ENCODE measurements around the gene ZNF335. TPM values are rescaled to one million over a fixed set of nuclear protein-coding genes. Genes with fewer than 3 reads are reported as not detected.
"Not testable (repeated sequence)": the region's sequence is repeated elsewhere in the genome, so short reads cannot be mapped to it uniquely, and the experiment has no call there.

The ZNF335 gene
- total and polyA plus RNA-seq, 8 donors = 7.4 to 27.4 (median 8.8) TPM

DNA sequence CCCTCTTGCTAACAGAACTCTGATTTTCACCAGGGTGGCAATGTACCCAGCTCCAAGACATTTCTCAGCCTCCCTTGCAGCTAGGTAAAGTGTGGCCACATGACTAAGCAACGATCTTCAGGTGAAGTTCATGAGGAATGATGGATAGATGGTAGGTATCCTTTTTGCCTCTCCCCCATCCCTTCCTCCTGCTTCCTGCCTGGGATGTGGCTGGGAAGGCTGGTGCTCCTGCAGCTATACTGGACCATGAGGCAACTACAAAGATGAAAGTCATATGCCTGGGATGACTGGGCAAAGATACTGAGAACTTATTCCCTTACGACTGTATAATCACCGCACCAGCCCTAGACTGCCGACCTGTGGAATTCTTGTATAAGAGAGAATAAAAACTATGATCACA, 13.4 kb downstream of the ZNF335 start:
- FAIRE-seq (no peak), ATAC-seq (no peak), DNase-seq (no peak)
- Histone ChIP-seq H3K27me3 (no peaks in the 10 kb centered on the region), H3K9me3 (no peaks in the 10 kb centered on the region), H3K4me3 (no peak overlapping the region), H3K27ac (no peak overlapping the region), H3K36me3 (peaks cover 0 to 58% (median 41%) of the 10 kb centered on the region in 3 donors), H3K4me1 (no peaks in the 10 kb centered on the region)
- intact Hi-C loops (cut with DNase I) = no loop called here
- WGBS, 2 donors = 97 to 98% methylated on average over 4 of the region's 4 CpGs
- TF ChIP-seq, protein P1, sequence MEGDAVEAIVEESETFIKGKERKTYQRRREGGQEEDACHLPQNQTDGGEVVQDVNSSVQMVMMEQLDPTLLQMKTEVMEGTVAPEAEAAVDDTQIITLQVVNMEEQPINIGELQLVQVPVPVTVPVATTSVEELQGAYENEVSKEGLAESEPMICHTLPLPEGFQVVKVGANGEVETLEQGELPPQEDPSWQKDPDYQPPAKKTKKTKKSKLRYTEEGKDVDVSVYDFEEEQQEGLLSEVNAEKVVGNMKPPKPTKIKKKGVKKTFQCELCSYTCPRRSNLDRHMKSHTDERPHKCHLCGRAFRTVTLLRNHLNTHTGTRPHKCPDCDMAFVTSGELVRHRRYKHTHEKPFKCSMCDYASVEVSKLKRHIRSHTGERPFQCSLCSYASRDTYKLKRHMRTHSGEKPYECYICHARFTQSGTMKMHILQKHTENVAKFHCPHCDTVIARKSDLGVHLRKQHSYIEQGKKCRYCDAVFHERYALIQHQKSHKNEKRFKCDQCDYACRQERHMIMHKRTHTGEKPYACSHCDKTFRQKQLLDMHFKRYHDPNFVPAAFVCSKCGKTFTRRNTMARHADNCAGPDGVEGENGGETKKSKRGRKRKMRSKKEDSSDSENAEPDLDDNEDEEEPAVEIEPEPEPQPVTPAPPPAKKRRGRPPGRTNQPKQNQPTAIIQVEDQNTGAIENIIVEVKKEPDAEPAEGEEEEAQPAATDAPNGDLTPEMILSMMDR (IDR thresholded peaks at IDR 0.05) = no peak

DNA sequence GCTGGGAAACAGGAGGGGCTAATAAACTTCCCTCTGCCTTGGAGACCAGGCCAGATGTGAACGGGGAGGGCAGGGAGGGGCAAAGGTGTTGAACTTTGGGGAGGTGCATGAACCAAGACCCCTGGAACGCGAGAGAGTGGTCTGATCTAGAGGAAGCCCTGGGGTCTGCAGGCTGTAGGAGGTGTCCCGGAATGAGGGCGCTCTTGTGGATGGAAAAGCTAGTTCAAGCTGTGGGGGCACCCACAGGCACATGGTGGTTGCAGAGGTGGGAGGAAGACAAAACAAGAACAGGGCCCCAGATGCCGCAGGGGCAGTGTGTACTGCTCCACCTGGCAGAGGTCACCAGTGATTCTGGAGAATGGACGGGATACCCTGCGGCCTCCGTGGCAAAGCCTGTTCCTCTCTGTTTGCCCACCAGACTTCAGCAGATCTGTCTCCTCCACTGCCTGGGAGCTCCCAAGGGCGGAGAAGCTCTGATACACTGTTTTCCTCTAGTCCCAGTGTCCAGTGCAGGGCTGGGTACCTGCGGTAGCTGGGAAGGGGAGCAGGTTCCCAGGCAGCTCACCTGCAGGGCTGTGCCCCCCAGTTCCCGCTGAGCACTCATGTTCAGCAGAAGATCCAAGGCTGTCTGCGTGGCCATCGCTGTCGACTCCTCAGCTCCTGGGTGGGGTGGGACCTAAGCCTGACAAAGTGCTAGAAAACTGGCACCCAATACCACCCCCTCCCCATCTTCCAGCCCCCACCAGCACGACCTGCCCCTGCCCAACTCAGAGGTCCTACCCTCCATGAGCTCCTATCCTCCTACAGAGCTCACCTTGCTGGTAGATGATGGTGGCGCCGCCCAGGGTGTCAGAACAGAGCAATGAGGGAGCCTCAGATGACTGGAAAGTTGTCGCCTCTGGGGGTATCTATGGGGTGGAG, 14.7 kb downstream of the ZNF335 start:
- no peaks in the 10 kb centered on the region for H3K9me3 ChIP-seq
- FAIRE-seq (no peak), ATAC-seq (no peak), DNase-seq (peak in 3 of 6 donors; percentile 1 to 48 (median 12))
- H3K27ac ChIP-seq = no peak overlapping the region
- TF ChIP-seq, protein P1 (IDR thresholded peaks at IDR 0.05) = no peak
- peaks cover 0 to 53% (median 39%) of the 10 kb centered on the region in 3 donors for H3K36me3 ChIP-seq
- H3K4me3 ChIP-seq = no peak overlapping the region
- H3K27me3 ChIP-seq = no peaks in the 10 kb centered on the region
- intact Hi-C loops (cut with DNase I) = no loop called here
- WGBS, 2 donors = 91% methylated on average over 19 of the region's 19 CpGs
- no peaks in the 10 kb centered on the region for H3K4me1 ChIP-seq

DNA sequence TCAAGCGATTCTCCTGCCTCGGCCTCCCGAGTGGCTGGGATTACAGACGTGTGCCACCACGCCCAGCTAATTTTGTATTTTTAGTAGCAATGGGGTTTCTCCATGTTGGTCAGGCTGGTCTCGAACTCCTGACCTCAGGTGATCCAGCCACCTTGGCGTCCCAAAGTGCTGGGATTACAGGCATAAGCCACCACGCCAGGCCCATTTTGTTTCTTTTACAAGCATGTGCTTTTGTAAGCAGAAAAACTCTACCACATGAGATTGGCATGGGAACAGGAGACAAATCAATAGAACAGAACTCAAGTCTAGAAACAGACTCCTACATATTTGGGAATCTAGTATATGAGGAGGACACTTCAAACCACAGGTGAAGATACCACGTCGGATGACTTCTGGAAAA, 15.7 kb downstream of the ZNF335 start:
- 92 to 96% methylated on average over 10 of the region's 10 CpGs for WGBS, 2 donors
- H3K27ac ChIP-seq; intact Hi-C loops (cut with DNase I); H3K4me1 ChIP-seq; H3K4me3 ChIP-seq; ATAC-seq; H3K9me3 ChIP-seq; H3K27me3 ChIP-seq; FAIRE-seq: not testable (repeated sequence)
- DNase-seq = peak in 4 of 6 donors; percentile 1 to 9 (median 4)
- H3K36me3 ChIP-seq = peaks cover 0 to 54% (median 32%) of the 10 kb centered on the region in 3 donors

DNA sequence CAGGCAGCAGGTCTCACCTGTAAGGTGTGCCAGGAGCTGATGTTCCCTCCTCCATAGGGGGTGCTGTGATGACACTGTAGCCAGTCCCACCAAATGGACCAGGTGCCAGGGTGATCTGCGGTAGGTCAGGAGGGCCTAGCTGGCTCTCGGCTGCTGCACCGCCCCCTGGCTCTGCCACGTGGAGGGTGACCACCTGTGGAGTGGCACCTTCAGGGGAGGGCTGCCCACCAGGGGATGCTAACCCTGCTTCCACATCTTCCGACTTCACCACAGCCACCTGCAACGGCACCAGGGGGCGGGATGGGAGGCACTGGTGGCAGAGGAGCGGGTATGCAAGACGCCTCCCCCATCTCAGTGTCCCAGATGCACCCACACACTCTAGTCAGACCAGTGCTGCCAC, 18.3 kb downstream of the ZNF335 start:
- H3K4me1 ChIP-seq = no peaks in the 10 kb centered on the region
- TF ChIP-seq, protein P1 (IDR thresholded peaks at IDR 0.05) = no peak
- no peak overlapping the region for H3K27ac ChIP-seq
- peaks cover 0 to 46% (median 15%) of the 10 kb centered on the region in 3 donors for H3K36me3 ChIP-seq
- H3K27me3 ChIP-seq = no peaks in the 10 kb centered on the region
- no peak overlapping the region for H3K4me3 ChIP-seq
- DNase-seq (peak in 2 of 6 donors; percentile 48 to 61), FAIRE-seq (no peak), ATAC-seq (no peak)
- WGBS, 2 donors = 93 to 94% methylated on average over 9 of the region's 9 CpGs
- H3K9me3 ChIP-seq = no peaks in the 10 kb centered on the region
- intact Hi-C loops (cut with DNase I) = no loop called here

DNA sequence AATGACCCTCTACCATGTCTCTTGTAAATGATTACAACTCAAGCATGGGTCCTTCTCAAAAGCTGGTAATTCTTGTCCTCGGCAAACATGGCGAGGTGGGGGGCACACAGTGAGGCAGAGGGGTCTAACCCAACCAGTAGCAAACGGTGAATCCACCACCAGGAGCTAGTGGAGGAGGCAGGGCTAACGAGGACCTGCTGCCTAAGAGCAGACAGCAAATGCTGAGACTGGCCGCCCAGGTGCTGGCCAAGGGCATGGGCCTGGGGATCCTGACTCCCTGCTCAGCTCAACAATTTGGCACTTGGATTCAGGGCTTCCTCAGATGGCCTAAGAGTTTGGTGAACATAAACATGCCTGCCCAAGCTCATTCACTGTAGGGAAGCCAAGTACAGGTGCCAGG, 19.1 kb downstream of the ZNF335 start:
- Histone ChIP-seq H3K27me3 (no peaks in the 10 kb centered on the region), H3K27ac (no peak overlapping the region), H3K9me3 (no peaks in the 10 kb centered on the region), H3K4me1 (no peaks in the 10 kb centered on the region), H3K36me3 (peaks cover 0 to 46% (median 15%) of the 10 kb centered on the region in 3 donors), H3K4me3 (no peak overlapping the region)
- WGBS, 2 donors = 90 to 92% methylated on average over 5 of the region's 5 CpGs
- peak in 2 of 6 donors; percentile 11 to 43 for DNase-seq
- ATAC-seq = no peak
- intact Hi-C loops (cut with DNase I) = no loop called here
- TF ChIP-seq, protein P1 (IDR thresholded peaks at IDR 0.05) = no peak
- no peak for FAIRE-seq

Measured in pancreas (tissue), 10 donors.